Right renal cortex interstitium (tissue), 3 donors: Measurements from ENCODE around the gene TAF12. TPM values are rescaled to one million over a fixed set of nuclear protein-coding genes. Genes with fewer than 3 reads are reported as not detected.
A peak's percentile ranks its signal among the peaks of the same experiment; 100 is the strongest.
"Not testable (repeated sequence)": the region's sequence is repeated elsewhere in the genome, so short reads cannot be mapped to it uniquely, and the experiment has no call there.

Experiments
- DNase-seq, 3 donors: peaks; one replicate each; pipeline ENCODE4 v3.0.0-alpha.2; 2013; ENCODE audit warnings: low read depth in 3 of 3, low spot score in 2 of 3
- polyA plus RNA-seq, 3 donors: library from polyadenylated mRNA; unstranded; fragments of 120-200 nt; gene quantifications; one replicate each; pipeline ENCODE4 v1.2.1, GENCODE V29; 2013; ENCODE audit not compliant: insufficient read length in 3 of 3

TAF12 gene, protein sequence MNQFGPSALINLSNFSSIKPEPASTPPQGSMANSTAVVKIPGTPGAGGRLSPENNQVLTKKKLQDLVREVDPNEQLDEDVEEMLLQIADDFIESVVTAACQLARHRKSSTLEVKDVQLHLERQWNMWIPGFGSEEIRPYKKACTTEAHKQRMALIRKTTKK
- 10 to 100 TPM; 33.3 to 35.6 (median 33.4) TPM for polyA plus RNA-seq

DNA sequence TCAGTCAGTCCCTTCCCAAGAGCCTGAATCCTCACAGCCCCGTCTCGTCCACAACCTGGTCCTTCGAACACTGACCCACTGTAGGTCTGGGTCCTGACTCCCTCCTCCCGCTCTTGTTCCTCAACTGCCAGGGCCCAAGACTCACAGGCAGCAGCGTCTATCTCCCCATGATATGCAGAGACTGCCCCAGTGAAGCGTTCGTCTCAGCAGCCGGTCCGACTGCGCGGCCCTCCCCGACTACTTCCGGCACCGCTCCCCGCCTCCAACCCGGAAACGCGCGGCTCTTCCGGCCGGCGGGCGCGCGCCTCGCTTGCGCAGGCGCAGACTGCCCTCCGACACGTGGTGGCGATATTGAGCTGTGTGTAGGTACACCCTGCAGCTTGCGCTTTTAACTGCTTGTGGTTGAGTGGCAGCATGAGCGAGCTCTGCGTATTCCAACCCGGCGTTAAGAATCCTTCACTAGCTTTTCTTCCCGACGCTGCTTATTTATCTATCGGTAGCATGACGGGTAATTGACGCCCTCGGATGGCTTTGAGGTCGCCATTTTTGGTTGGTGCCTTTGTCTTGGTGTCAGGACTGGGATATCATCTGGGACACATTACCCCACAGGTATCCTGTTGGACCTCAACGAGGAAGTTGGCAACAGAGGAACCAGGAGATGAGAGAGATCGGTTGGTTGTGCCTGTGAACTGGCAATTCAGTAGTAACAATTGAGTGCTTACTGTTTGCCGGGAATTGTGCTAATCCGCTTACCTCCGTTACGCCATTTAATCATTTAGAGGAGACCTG, at the start of gene TAF12:
Gene TAF12, minus strand, starts transcription at position 221 of the 789 bp plus-strand sequence. CDS start 20,986 bp downstream, outside the sequence.
- DNase-seq, result peak; percentile 89 to 93 (median 91)

DNA sequence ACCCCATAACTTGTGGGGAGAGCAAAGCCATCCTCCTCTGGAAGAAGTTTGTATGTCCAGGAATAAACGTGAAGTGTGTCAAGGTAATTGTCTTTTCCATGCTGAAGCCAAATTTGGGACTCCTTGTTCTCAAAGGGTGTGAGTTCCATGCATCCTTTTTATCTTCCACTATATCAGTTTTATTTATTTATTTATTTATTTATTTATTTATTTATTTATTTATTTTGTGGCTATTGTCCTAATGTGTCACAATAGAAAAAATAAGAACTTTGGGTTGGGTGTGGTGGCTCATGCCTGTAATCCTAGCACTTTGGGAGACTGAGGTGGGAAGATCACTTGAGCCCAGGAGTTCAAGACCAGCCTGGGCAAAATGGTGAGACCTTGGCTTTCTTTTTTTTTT, 48.8 kb upstream of the TAF12 start:
- not testable (repeated sequence) for DNase-seq

DNA sequence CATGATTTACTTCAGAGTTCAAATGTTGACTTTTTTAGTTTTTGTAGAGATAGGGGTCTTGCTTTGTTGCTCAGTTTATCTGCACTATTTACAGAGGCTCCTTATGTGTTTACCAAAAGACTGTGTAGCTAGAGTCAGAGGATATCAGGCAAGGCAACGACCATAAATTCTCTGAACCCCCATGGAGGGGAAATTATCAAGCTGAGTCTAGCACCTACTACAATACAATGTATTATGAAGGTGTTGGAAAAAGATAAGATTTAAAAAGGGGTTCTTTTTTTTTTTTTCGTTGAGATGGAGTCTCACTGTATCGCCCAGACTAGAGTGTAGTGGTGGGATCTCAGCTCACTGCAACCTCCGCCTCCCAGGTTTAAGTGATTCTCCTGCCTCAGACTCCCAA, 42.1 kb upstream of the TAF12 start:
- DNase-seq, result no peak

DNA sequence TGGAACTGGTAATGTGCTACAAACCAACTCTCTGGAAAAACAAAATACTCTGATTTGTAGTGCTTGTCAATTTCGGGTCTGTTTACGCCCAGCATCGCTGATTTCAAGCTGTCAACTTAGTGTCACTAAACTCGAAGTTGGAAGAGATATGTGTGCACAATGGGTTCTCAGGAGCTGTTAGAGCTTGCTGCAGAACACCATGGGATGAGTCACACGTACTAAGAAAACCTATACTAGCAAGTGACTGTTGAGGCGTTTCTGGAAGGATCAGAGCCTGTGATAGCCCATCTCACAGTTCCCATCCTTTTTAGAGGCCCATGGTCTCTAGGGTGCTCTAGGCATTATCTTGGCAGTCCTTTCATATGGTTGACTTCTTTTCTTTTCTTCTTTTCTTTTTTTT, 40.0 kb upstream of the TAF12 start:
- DNase-seq, result no peak

DNA sequence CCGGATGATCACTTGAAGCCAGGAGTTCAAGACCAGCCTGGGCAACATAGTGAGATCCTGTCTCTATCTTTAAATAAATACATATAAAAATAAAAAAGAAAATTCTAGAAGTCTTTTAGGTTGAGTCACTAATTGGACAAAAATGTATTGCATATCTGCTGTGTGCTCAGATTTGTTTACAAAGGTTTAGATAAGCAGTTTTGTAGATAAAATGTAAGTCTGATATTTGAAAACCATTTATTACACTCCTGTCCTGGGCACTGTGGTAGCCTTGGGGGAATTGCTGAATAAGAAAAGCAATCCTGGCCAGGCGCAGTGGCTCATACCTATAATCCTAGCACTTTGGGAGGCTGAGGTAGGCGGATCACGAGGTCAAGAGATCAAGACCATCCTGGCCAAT, 37.3 kb upstream of the TAF12 start:
- DNase-seq, result no peak

DNA sequence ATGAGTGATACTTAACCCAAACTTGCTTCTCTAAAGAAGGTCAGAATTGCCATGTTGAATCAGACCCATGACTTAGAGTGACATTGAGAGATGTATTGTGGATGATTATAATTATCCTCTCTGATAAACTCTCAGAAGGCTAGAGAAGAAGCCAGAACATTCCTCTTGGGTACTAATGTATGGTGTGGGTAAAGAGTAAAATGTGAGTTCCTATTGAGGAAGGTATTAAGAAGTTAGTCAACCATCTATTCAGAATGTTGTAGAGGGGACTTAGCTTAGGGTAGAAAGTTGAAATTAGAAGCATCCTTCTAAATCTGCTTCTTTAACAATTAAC, 33.0 kb upstream of the TAF12 start:
- DNase-seq, result no peak

DNA sequence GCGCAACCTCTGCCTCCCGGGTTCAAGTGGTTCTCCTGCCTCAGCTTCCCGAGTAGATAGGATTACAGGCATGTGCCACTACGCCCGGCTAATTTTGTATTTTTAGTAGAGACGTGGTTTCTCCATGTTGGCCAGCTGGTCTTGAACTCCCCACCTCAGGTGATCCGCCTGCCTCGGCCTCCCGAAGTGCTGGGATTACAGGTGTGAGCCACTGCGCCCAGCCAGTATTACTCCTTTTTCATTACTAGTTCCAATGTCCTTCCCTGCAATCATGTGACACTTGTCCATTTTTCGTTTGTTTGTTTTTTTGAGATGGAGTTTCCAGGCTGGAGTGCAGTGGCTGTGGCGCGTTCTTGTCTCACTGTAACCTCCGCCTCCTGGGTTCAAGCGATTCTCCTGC, 30.1 kb upstream of the TAF12 start:
- DNase-seq, result not testable (repeated sequence)

DNA sequence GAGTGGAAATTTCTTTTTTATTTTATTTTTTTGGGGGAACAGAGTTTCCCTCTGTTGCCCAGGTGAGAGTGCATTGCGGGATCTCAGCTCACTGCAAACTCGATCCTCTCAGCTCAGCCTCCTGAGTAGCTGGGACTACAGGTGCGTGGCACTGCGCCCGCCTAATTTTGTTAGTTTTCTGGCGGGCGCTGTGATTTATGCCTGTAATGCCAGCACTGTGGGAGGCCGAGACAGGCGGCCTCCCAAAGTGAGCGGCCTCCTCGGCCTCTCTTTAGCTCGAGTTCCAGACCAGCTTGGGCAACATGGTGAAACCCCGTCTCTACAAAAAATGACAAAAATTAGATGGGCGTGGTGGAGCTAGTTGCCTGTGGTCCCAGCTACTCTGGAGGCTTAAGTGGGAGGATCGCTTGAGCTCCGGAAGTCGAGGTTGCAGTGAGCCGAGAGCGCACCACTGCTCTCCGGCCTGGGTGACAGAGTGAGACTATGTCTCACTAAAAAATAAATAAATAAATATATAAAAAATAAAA, 28.4 kb upstream of the TAF12 start:
- DNase-seq, result no peak

DNA sequence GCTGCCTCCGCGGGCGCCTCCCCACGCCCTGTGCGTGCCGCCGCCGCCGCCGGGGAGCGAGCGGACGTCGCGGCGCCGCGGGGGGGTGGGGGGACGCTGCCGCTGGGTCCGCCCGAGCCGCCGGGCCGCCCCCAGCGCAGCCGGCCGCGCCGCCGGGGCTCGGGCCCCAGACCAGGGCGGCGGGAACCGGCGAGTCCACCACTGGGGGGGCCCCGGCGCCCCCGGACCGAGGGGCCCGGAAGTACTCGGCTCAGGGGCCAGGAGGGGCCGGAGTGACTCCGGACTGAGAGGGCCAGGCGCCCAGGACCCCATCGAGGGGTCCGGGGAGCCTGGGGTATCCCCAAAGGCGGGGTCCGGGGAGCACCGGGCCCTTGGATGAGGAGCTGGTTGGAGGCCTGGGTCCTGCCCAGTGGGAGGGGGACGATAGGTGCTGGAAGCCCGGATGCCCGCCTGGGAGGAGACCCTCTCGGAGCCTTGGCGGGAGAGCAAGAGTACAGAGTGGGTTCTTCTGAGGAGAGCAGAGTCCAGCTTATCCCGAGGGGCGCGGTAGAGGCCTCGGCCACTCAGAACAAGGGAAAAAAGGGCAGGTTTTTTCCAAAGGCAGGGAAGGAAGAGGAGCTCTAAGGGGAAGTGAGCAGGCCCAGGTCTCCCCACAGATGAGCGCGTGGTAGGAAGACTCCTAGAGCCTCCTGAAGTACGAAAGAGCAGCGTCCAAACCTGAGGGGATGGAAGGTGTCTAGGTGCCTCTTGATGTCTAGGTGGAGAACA, 26.3 kb upstream of the TAF12 start:
- DNase-seq, result peak; percentile 29 to 49 (median 39)

DNA sequence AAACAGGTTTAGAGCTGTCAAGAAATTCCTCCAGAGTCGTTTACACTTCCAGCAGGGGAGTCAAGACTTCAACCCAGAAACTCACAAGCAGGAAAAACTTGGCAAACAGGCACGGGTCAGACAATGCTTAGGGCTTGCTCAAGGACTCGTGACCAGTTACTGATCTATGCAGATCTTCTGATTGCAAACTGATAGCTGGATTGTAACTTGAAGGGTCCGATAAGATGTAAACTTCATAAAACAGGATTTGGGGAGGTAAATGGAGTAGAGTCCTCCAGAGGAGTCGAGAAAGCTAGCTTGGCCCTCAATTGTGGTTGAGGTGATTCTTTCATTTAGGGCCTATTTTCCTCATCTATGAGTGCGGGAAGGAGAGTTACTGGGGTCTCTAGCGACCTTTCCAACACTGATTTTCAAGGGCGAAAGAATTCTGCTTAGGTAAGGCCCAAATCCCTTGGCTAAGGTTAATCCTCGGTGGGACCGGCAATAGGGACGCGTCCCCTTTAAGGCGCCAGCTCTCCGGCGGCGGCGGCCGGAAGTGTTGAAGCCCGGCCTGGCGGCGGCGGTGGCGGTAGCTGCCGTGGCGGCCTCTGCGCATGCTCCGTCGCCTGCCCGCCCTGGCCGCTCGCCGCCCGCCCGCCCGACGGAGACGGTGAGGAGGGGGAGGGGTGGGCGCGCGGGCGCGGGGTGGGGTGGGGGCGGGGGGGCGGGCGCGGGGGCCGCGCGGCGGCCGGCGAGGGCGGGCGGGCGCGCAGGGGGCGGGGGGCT, 25.5 kb upstream of the TAF12 start, which contains the start of gene GMEB1:
Gene GMEB1, plus strand, starts transcription at position 594 of the 765 bp plus-strand sequence. CDS start 14,829 bp downstream, outside the sequence.
- DNase-seq, result peak; percentile 63 to 68 (median 64)

DNA sequence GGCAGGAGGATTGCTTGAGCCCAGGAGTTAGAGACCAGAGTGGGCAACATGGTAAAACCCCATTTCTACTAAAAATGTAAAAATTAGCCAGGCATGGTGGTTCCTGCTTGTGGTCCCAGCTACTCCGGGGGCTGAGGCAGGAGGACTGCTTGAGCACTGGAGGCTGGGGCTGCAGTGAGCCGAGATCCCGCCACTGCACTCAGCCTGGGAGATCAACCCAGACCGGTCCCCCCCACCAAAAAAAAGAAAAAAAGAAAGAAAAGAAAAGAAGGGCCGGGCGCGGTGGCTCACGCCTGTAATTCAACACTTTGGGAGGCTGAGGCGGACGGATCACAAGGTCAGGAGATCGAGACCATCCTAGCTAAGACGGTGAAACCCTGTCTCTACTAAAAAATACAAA, 23.9 kb upstream of the TAF12 start:
- DNase-seq, result no peak

DNA sequence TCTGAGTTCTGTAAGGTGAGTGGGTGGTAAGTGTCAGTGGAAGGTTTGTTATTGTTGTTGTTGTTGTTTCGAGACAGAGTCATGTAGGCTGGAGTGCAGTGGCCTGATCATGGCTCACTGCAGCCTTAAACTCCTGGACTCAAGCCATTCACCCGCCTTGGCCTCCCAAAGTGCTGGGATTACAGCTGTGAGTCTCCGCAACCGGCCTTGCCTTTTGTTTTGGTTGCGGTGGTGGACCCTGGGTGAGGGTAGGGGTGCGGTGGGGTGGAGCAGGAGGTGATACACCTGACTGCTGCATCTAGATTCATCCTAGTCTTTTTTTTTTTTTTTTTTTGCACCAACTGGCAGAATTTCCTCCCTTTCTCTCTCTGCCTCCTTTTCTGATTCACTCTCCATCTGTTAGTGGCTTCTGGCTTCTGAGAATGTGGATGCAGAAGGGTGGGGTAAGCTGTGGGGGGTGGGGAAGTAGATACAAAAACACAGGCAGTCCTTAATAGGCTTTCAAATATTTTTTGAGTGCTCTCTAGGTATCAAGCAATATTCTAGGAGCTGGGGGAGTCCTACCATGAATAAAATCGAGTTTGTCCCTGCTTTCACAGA, 21.1 kb upstream of the TAF12 start:
- no peak for DNase-seq

DNA sequence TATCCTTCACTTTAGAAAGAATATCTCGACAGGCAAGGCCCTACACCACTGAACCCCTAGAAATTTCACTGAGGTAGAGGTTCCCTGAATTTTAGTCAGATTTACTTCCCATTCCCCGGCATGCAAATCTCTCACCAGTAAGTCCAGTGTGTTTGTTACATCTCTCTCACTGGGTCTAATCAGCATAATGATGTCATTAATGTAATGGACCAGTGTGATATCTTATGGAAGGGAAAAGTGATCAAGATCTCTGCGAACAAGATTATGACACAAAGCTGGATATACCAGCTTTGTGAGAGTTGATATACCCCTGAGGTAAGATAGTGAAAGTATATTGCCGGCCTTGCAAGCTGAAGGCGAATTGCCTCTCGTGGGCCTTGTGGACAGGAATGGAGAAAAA, 13.5 kb upstream of the TAF12 start:
- DNase-seq, result no peak

DNA sequence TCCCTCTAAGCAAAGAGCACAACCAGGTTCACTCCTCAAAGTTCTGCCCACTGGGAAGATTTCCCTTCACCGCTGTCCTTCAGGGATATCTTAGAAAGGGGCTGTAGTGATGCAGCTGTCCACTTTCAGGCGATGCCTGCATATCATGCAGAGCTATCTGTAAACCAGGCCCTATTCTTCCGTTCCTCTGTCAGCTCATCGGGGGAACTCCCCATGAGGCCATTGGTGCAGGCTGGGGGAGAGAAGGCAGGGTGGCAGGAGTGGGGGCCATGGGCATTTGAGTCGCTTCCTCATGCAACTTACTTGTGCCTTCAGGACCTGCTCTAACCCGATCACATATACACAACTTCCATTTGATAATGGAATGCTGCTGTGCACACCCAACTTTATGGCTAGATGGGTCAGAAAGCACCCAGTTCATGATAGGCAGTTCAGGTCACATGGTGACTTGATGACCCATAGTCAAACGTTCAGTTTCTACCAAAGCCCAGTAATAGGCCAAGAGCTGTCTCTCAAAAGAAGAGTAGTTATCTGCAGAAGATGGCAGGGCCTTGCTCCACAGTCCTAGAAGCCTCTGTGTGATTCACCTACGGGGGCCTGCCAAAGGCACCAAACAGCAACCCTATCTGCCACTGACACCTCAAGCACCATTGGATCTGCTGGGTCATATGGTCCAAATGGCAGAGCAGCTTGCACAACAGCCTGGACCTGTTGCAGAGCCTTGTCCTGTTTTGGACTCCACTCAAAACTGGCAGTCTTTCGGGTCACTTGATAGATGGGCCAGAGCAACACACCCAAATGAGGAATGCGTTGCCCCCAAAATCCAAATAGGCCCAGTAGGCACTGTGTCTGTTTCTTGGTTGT, 12.8 kb upstream of the TAF12 start:
- DNase-seq, result not testable (repeated sequence)

DNA sequence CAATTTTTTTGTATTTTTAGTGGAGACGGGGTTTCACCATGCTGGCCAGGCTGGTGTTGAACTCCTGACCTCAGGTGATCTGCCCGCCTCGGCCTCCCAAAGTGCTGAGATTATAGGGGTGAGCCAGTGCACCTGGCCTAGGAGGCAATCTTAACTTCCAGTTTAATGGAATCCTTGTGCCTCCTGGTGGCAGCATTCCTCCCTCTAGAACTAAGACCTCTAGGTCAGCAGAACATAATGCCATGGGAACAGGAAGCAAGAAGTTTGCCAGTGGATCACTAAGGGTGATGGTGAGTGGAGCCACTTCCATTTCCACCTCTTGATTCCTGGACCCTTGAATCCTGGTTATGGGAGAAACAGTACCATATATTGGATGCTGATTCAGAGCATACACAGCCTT, 11.0 kb upstream of the TAF12 start:
- DNase-seq, result not testable (repeated sequence)

DNA sequence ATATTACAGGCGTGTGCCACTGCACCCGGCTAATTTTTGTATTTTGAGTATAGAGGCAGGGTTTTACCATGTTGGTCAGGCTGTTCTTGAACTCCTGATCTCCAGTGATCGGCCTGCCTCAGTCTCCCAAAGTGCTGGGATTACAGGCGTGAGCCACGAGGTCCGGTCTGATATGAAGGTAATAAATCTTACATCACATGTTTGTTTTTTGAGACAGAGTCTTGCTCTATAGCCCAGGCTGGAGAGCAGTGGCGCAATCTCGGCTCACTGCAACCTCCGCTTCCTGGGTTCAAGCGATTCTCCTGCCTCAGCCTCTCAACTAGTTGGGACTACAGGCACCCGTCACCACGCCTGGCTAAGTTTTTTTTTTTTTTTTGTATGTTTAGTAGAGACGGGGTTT, 10.2 kb upstream of the TAF12 start:
- DNase-seq, result not testable (repeated sequence)

DNA sequence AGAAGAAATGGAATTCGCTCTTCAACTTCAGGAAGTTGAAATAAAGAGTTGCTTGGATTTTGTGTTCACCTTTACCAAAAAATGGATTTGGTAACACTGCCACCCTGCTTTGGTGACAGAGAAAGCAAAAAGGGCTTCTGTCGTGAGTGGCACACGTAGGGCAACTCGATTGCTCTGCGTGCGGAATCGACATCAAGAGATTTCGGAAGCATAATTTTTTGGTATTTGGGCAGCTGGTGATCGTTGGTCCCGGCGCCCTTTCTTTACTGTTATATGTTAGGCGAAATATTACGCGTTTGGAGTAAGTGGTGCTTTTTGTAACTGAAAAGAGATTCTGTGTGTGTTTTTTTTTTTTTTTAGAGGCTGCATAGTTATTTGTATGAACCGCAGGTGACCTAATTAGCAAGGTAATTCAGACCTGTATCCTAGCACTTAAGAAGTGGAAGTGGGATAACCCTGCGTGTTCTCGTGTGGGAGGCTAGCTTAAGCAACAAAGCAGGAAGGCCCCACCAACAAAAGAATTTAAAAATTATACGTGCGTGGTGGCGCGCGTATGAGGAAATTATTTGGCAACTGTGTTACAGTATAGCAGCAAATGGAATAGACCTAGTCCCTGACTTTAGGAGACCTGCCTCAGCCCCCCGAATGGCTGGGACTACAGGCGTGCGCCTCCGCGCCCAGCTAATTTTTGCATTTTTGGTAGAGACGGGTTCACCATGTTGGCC, 5.8 kb upstream of the TAF12 start, which contains the start of gene RNU11:
Gene RNU11, plus strand, starts transcription at position 127 of the 725 bp plus-strand sequence.
- peak; percentile 94 to 98 (median 97) for DNase-seq

DNA sequence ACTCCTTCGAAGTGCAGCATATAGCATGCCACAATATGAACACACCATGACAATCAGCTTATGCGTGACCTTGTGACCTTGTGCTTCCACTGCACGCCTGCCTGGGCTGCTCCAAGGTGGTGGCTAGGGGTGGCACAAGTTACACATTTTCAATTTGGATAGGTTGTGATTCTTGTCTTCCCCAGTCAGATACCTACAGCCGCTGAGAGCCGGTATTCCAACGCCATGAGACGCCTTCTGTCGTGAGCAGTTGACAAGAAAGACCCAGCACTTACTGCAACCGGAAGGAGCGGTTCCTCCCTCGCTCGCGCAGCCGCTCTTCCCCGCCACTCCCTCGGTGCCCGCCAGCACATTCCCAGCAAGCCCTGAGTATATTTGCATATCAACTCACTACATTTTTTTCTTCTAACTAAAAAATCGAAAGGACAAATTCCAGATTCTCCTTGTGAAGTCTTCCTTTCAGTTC, 5.2 kb upstream of the TAF12 start:
- DNase-seq, result peak in 1 of 3 donors; percentile 95
